GM12872 (cell line): ENCODE results near the gene P2RX1.

Experiments used
- CTCF ChIP-seq: IDR thresholded peaks from 3 replicates; pipeline ENCODE4 v1.5.1; 2011; ENCODE audit warnings: low read depth, mild to moderate bottlenecking, low read length, moderate library complexity; ENCODE audit not compliant: insufficient read depth

The P2RX1 gene

DNA sequence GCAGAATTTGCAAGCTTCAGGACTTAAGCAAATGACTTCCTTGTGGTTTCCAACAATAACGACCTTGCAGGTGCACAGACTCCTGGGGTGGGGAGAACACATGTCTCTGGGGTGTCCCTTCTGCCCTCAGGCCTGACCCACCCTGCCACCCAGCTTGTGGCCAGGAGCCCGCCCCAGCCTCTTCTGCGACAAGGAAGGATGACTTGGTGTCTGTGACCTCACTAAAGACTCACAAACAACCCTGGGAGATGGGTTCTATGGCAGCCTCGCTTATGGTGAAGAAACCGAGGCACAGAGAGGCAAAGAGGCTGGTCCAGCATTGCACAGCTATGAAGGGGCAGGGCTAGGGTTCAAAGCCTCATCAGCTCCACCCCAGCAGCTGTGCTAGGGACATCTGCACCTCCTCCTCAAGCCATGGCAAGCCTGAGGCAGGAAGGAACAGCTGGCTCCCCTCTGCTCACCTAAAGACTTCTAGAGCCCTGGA is 45.3 kb upstream of the P2RX1 start:
- TF ChIP-seq CTCF = no peak

GRCh38 chr17:3960764-3961163 is 44.5 kb upstream of the P2RX1 start:
- no peak for TF ChIP-seq CTCF

- no peak for TF ChIP-seq CTCF
Observed at GRCh38 chr17:3959921-3960601, 43.8 kb upstream of the P2RX1 start.

GRCh38 chr17:3959295-3959899 is 43.1 kb upstream of the P2RX1 start:
- no peak for TF ChIP-seq CTCF

DNA sequence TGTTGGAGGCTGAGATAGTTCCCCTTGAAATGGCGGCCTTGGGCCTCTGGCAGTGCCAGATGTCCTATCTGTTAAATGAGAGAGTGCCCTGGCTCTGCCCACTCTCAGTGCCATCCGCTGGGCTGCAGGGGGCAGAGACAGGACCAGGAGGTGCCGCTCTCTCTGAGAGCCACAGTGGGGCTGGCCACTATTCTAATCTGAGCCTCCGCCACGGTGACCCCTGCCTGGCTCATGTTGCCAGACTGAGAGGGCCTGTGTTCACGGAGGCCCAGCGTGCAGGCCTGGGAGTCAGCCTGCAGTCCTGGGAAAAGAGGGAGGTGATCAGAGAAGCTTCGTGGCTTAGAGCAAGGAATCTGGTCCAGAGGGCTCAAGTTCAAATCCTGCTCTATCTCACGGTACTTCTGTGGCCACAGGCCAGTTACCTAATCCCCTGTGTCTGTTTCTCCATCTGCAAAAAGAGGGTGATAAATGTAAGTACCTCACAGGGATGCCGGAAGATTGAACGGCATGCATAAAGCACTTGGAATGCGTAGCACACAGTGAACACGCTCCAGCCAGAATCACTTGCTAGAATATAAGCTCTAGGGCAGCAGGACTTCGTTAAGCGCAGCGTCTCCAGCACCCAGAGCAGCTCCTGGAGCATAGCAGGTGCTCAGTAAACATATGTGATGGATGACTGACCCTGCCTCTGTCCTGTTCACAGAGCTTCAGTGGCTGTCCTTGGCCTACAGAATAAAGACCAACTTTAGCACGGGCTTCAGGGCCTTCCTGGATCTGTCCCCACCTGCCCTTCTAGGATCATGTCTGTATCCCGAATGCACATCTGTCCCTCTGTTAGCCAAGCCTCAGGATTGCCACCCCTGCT is 41.7 kb upstream of the P2RX1 start:
- no peak for TF ChIP-seq CTCF

DNA sequence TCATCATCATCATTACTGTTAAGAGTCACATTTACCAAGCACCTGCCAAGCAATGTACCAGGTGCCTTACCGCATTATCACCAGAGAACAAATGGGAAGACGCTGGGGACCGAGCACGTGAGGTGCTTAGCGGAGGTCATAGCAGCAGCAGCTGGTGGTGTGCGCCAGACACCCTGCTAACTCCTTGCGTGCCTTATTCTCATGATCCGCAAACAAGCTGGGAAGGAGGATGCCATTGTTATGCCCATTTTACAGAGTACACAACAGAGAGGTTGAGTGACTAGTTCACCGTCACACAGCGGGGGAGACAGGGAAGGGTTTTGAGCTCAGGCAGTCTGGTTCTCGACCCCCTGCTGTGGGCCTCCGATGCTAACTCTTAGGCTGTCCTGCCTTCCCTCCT is 40.7 kb upstream of the P2RX1 start:
- TF ChIP-seq CTCF = no peak

- TF ChIP-seq CTCF = no peak
Observed at GRCh38 chr17:3956327-3956957, 40.2 kb upstream of the P2RX1 start.
